Peyer's patch (tissue), 4 donors: ENCODE measurements around the gene ADAM30.

Source experiments
- POLR2A ChIP-seq, 2 donors: fragments of 450-650 bp; IDR thresholded peaks; one replicate each; pipeline ENCODE4 v1.5.1; 2017; ENCODE audit warnings: antibody characterized with exemption in 2 of 2, mild to moderate bottlenecking in 2 of 2, moderate library complexity in 2 of 2
- TF ChIP-seq, protein P1 (sequence below), 6 experiments: fragments of 450-650 bp in 4 of 6; fragments of 200-600 bp in 2 of 6; sonication (generic) in 1 of 6; IDR thresholded peaks; one replicate each; pipeline ENCODE4 v1.5.1; 2017 to 2019; ENCODE audit warnings: antibody characterized with exemption in 6 of 6, mild to moderate bottlenecking in 3 of 6, moderate library complexity in 1 of 6

DNA sequence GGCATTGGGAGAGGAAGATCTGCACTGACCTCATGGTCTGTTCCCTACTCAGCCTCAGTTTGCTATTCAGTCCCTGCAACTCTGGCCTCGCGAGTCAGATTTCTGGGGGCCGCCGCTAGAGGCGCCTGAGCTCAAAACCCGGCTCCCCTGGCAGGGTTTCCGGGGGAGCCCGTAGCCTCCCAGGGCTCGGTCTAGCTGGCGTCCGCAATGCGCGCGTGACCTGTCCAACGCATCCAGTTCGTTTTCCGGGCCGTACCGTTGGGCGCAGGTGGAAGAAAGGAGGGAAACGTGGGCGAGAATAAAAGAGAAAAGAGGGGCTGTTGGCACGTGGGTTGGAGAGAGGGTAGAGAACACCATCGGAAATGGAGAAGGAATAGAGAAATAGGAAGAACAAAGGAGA lies at the start of gene ADAM30:
- TF ChIP-seq POLR2A (IDR thresholded peaks at IDR 0.05): no peak
- TF ChIP-seq, protein P1, sequence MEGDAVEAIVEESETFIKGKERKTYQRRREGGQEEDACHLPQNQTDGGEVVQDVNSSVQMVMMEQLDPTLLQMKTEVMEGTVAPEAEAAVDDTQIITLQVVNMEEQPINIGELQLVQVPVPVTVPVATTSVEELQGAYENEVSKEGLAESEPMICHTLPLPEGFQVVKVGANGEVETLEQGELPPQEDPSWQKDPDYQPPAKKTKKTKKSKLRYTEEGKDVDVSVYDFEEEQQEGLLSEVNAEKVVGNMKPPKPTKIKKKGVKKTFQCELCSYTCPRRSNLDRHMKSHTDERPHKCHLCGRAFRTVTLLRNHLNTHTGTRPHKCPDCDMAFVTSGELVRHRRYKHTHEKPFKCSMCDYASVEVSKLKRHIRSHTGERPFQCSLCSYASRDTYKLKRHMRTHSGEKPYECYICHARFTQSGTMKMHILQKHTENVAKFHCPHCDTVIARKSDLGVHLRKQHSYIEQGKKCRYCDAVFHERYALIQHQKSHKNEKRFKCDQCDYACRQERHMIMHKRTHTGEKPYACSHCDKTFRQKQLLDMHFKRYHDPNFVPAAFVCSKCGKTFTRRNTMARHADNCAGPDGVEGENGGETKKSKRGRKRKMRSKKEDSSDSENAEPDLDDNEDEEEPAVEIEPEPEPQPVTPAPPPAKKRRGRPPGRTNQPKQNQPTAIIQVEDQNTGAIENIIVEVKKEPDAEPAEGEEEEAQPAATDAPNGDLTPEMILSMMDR (IDR thresholded peaks at IDR 0.05): no peak
